Measurements from ENCODE around the gene EPPIN.

Gene EPPIN

DNA sequence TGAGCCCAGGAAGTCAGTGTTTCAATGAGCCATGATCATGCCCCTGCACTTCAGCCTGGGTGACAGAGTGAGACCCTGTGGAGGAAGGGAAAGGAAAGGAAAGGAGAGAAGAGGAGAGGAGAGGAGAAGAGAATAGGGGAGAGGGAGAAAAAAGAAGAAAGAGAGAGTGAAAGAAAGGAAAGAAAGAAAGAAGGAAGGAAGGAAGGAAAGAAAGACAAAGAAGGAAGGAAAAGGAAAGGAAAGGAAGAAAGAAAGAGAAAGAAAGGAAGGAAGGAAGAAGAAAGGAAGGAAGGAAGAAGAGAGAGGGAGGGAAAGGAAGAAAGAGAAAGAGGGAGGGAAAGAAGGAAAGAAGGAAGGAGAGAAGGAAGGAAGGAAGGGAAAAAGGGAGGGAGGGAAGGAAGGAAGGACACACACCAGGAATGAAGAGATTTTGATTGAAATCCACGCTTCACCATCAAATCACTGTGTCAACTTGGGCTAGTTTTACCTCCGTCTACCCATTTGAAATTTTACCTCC is 17.6 kb upstream of the EPPIN start:
- Mint-ChIP-seq H3K27ac (no peak overlapping the region), H3K4me3 (no peak overlapping the region), H3K9me3 (no peaks in the 10 kb centered on the region), H3K4me1 (no peaks in the 10 kb centered on the region), H3K27me3 (peaks cover 12% of the 10 kb centered on the region), H3K36me3 (no peaks in the 10 kb centered on the region)
- ATAC-seq (ENCODE audit: low read depth) (no peak), DNase-seq (ENCODE audit: low spot score in 2 of 2) (no peak)

DNA sequence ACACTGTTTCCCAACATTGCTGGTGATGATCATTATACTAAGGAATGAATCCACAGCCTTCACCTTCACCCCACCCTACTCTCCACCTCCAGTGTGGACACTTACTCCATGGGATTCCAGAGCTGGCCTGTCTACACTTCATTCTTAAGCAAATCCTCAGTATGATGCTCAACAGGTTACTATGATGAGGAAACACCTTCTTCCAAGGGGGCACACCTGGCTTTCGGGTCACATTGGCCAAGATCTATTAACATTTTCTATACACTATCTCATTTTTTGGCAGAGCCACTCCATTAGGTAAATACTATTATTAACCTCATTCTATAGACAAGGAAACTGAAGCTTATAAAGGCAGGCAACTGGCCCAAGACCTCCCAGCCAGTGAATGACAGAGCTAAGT is 8.0 kb upstream of the EPPIN start:
- H3K4me3 Mint-ChIP-seq, result no peak overlapping the region
- H3K27ac Mint-ChIP-seq, result no peak overlapping the region
- DNase-seq (ENCODE audit: low spot score in 2 of 2) (no peak), ATAC-seq (ENCODE audit: low read depth) (no peak)
- no peaks in the 10 kb centered on the region for H3K4me1 Mint-ChIP-seq
- peaks cover 3% of the 10 kb centered on the region for H3K9me3 Mint-ChIP-seq
- H3K27me3 Mint-ChIP-seq, result peaks cover 14% of the 10 kb centered on the region
- H3K36me3 Mint-ChIP-seq, result peaks cover 1% of the 10 kb centered on the region

DNA sequence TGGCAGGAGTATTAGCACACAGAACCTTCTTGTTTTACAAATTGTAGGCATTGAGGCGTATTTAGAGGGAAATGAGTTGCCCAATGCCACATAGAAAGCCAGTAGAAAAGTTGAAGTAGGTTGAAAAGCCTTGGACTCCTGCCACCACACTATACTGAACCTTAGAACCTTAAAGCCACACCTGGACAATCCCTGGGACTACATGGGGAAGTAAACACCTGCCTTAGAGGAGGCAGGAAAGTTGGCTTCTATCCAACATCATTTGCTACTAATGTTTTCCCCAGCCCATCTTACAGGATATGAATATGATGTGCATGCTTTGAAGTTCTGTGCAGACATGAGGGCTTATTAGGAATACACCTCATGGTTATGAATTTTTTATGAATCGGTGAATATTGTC is 5.3 kb upstream of the EPPIN start:
- Mint-ChIP-seq H3K36me3 (peaks cover 2% of the 10 kb centered on the region), H3K27ac (no peak overlapping the region), H3K9me3 (peaks cover 7% of the 10 kb centered on the region), H3K4me3 (no peak overlapping the region), H3K4me1 (no peaks in the 10 kb centered on the region), H3K27me3 (peaks cover 18% of the 10 kb centered on the region)
- no peak for ATAC-seq (ENCODE audit: low read depth)
- no peak for DNase-seq (ENCODE audit: low spot score in 2 of 2)

DNA sequence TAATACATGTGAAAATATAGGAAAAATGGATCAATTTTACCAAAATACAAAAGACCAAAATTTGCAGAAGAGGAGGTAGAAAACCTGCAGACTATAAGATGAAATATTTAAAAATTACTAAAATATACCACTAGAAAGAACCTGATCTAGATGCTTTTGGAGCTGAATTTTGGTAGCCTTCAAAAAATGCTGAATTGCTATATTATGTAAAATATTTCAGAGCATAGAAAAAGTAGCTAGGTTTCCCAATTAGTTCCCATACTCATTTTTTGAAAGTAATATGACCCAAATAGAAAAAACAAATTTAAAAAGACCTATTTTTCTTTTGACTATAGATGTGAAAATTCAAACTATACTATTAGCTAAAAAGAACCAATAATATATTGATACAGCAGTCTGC is 3.6 kb upstream of the EPPIN start:
- ATAC-seq (ENCODE audit: low read depth), result no peak
- H3K36me3 Mint-ChIP-seq, result peaks cover 2% of the 10 kb centered on the region
- no peaks in the 10 kb centered on the region for H3K4me1 Mint-ChIP-seq
- H3K27me3 Mint-ChIP-seq, result peaks cover 12% of the 10 kb centered on the region
- no peak for DNase-seq (ENCODE audit: low spot score in 2 of 2)
- H3K27ac Mint-ChIP-seq, result no peak overlapping the region
- H3K4me3 Mint-ChIP-seq, result no peak overlapping the region
- H3K9me3 Mint-ChIP-seq, result peaks cover 7% of the 10 kb centered on the region

DNA sequence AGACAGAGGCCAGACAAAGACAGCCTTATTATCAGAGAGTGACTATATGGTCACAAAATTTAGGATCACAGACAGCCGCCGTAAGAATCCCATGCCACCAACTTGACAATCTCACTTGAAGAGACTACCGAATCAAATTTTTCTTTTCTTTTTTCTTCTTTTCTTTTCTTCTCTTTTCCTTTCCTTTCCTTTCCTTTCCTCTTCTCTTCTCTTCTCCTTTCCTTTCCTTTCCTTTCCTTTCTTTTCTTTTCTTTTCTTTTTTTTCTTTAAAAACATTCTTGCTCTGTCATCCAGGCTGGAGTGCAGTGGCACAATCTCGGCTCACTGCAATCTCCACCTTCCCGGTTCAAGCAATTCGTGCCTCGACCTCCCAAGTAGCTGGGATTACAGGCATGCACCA is 1.2 kb upstream of the EPPIN start:
- Mint-ChIP-seq H3K36me3 (peaks cover 2% of the 10 kb centered on the region), H3K4me1 (no peaks in the 10 kb centered on the region), H3K27me3 (peaks cover 19% of the 10 kb centered on the region), H3K27ac (no peak overlapping the region), H3K4me3 (no peak overlapping the region), H3K9me3 (peaks cover 7% of the 10 kb centered on the region)
- DNase-seq (ENCODE audit: low spot score in 2 of 2), result no peak
- no peak for ATAC-seq (ENCODE audit: low read depth)

DNA sequence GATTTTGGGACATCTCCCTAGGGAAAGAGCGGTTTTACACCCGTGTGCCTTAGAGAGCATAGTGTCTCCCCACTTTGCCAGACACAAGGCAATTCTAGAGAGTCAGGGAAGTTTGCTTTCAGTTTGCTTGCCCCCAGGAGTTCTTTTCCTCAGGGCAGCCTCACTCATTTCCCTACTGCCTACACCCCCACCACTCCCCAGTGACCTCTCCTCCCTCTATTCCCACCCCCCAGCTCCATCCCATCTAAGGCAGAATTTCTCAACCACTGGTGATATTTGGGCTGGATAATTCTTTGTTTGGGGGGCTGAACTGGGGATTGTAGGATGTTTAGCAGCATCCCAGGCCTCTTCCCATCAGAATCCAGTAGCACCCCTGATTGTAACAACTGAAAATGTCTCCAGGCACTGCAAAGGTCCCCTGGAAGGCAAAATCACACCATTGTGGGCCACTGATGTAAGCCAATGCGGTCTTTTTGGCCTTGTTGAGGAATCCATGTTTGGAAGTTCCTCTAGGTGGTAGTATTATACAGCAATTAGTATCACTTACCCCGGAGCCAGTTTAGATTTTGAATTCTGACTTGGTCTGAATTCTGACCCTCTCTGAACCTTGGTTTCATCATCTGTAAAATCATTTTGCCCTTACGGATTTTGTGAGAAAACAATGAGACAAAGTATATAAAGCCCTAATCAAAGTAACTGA is 1.3 kb downstream of the EPPIN start:
- Mint-ChIP-seq H3K27ac (no peak overlapping the region), H3K4me1 (no peaks in the 10 kb centered on the region), H3K36me3 (peaks cover 2% of the 10 kb centered on the region), H3K4me3 (no peak overlapping the region), H3K27me3 (peaks cover 27% of the 10 kb centered on the region), H3K9me3 (peaks cover 9% of the 10 kb centered on the region)
- ATAC-seq (ENCODE audit: low read depth) (no peak), DNase-seq (ENCODE audit: low spot score in 2 of 2) (no peak)

DNA sequence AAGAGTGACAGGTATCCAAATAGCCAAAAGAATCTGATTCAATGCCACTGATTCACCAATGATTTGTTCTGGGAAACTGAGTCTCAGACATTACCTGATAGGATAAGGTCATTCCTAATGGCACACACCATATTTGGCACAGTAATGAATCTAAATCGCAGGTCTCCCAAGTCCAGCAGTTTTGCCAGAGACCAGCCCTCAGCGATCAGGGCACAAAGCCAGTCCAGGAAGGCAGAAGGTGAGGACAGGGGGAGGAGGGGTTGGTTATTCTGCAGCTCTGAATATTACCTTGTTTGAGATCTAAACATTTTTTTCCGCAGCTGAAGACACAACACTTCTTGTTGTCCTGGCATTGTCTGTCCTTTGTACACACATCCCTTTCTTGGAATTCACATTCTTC is 1.9 kb downstream of the EPPIN start:
- Mint-ChIP-seq H3K4me3 (no peak overlapping the region), H3K36me3 (peaks cover 2% of the 10 kb centered on the region), H3K9me3 (peaks cover 9% of the 10 kb centered on the region), H3K27me3 (peaks cover 27% of the 10 kb centered on the region), H3K4me1 (no peaks in the 10 kb centered on the region), H3K27ac (no peak overlapping the region)
- no peak for ATAC-seq (ENCODE audit: low read depth)
- no peak for DNase-seq (ENCODE audit: low spot score in 2 of 2)

DNA sequence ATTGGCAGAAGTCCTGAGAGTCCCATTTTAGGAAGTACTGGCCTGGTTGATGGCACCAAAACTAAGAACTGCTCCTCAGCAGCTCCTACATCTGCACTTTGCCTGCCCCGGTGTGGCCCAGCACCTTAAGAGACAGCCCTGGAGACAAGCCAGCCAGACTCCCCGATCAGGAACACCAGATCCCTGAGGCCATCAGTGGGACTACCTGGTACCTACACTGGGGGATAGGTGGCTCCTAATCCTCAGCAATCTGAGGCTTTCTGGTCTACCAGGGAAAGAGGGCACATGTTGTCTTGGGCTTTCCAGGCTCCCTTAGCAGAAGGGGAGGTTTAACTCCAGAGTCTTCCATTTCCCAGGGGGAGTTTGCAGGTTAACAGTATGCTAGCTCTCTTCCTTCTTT is 7.8 kb downstream of the EPPIN start, which contains the start of gene WFDC6:
WFDC6 (minus strand) TSS at position 101 of the 400 bp plus-strand sequence; CDS start at position 26, 75 bp downstream.
- no peak within 1 kb of the TSS for H3K27ac Mint-ChIP-seq
- H3K36me3 Mint-ChIP-seq, result peaks cover 1% of the 10 kb centered on the region

DNA sequence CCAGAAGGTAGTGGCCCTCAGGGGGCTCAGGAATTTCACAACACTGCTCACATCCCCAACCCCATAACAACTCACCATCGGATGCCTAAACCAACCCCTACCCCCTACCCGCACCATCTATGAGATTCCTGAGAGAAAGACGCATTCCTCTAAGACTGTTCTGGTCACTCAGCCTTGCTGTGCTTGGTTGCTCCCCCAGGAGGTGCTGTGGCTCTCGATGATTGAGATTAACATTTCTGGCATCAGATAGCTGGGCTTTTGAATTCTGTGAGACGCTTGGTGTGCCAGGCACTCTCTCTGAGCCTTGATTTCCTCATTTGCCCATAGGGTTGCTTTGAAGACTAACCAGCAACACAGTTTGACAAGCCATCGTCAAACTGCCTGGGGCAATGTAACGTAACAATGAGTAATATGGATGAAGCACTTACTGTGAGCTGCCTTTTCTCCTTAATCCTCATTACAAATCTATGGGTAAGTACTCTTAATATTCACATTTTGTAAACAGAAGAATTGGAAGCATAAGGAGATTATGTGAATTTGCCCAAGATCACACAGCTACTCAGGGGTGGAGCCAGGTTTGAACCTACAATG is 8.9 kb downstream of the EPPIN start:
- DNase-seq (ENCODE audit: low spot score in 2 of 2), result no peak

More for the DNA sequence above, 7.8 kb downstream of the EPPIN start, which contains the start of gene WFDC6:
- ATAC-seq (ENCODE audit: low read depth) (no peak), DNase-seq (ENCODE audit: low spot score in 2 of 2) (no peak)
- Mint-ChIP-seq H3K4me3 (no peak within 1 kb of the TSS), H3K4me1 (no peaks in the 10 kb centered on the region), H3K27me3 (peaks cover 25% of the 10 kb centered on the region), H3K9me3 (peaks cover 3% of the 10 kb centered on the region)

DNA sequence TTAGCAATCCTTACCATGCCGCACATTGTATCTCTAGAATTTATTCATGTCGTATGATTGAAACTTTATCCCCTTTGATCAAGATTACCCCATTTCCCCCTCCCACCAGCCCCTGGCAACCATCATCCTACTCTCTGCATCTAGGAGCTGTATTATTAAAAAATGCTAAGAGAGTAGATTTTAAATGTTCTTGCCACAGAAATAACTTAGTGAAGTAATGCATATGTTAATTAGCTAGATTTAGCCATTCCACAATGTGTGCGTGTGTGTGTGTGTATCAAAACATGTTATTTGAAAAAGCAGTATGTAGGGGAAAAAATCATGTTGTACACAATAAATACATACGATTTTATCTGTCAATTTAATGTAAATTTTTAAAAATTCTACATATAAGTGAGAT is 19.9 kb downstream of the EPPIN start:
- Mint-ChIP-seq H3K27me3 (peaks cover 18% of the 10 kb centered on the region), H3K36me3 (no peaks in the 10 kb centered on the region), H3K4me1 (no peaks in the 10 kb centered on the region), H3K4me3 (no peak overlapping the region), H3K27ac (no peak overlapping the region), H3K9me3 (no peaks in the 10 kb centered on the region)
- no peak for DNase-seq (ENCODE audit: low spot score in 2 of 2)
- no peak for ATAC-seq (ENCODE audit: low read depth)

More for the DNA sequence above, 8.9 kb downstream of the EPPIN start:
- Mint-ChIP-seq H3K36me3 (peaks cover 1% of the 10 kb centered on the region), H3K27me3 (peaks cover 22% of the 10 kb centered on the region), H3K4me3 (no peak overlapping the region), H3K9me3 (peaks cover 3% of the 10 kb centered on the region), H3K27ac (no peak overlapping the region), H3K4me1 (no peaks in the 10 kb centered on the region)
- no peak for ATAC-seq (ENCODE audit: low read depth)

DNA sequence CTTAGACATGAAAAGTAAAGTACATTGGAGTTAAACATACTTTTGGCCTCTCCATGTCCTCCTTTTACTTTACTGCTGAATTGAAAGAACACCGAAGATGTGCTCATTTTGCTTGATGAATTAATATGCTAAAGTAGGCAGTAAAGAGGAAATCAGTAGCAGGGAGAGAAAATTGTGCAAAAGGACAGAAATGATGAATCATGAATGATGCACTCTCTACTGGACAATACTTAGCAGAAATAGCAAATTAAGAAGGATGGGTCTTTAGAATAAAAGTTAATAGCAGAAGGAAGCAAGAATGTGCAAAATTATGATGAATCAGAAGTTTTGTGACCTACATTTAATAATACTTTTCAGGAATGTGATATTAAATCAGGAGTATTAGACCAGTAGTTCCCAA is 23.4 kb downstream of the EPPIN start:
- H3K36me3 Mint-ChIP-seq, result no peaks in the 10 kb centered on the region
- peaks cover 21% of the 10 kb centered on the region for H3K27me3 Mint-ChIP-seq
- no peaks in the 10 kb centered on the region for H3K9me3 Mint-ChIP-seq
- no peak overlapping the region for H3K27ac Mint-ChIP-seq
- H3K4me1 Mint-ChIP-seq, result no peaks in the 10 kb centered on the region
- DNase-seq (ENCODE audit: low spot score in 2 of 2) (no peak), ATAC-seq (ENCODE audit: low read depth) (no peak)
- no peak overlapping the region for H3K4me3 Mint-ChIP-seq

DNA sequence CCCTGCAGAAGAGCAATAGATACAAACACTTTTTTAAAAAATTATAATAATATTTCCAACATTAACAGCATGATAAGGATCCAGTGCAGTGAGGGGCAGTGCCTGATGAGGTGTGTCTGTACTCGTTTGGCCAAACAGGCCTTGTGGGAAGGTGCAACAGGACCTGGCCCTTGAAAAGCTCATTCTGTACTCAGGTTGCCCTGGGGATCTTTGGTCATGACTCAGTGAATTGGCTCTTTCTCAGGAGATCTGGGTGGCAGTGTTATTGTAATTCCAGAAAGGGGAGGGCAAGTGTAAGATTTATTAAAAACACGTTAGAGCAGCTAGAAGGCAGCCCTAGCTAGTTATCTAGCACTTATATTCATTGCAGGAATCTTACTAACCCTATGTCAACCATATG is 28.9 kb downstream of the EPPIN start:
- Mint-ChIP-seq H3K36me3 (no peaks in the 10 kb centered on the region), H3K4me1 (no peaks in the 10 kb centered on the region), H3K27ac (no peak overlapping the region), H3K27me3 (peaks cover 11% of the 10 kb centered on the region), H3K4me3 (no peak overlapping the region), H3K9me3 (peaks cover 2% of the 10 kb centered on the region)
- no peak for DNase-seq (ENCODE audit: low spot score in 2 of 2)
- no peak for ATAC-seq (ENCODE audit: low read depth)

DNA sequence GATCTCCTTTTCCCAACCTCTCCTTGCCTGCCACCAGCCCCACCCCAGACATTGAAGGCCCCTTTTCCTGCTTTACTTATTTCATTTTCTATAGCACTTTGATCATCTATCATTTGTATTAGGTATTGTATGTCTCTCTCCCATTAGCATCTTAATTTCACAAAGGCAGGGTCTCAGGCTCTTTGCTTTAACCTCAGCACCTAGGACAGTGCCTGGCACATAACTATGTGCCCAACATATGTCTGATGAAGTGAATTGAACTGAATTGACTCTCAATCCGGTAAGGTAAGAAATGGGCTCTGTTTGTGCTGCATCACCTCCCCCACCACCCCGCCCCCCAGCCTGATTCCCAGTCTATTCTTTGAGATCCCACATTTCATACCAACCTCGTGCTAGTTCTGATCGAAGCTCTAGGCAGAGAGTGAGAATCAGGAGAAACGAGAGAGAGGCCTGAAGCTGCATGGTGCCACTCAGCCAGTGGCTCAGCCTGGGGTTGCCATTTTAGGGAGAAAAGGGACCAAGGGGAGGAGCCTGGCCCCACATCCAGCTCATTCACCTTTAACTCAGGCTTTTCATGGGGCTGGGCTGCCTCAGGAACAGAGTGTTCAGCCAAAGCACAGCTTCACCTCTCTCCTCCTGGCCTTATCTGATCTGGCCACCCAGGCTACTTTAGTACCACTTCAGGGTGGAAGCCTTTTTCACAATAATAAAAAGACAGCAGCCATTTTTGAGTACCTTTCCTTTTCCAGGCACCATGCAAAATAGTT is 31.9 kb downstream of the EPPIN start, which contains the start of gene SPINT3:
SPINT3 (minus strand) TSS at position 476 of the 767 bp plus-strand sequence; CDS start at position 462, 14 bp downstream.
- H3K27ac Mint-ChIP-seq, result no peak within 1 kb of the TSS
- H3K4me1 Mint-ChIP-seq, result no peaks in the 10 kb centered on the region
- no peak for DNase-seq (ENCODE audit: low spot score in 2 of 2)
- H3K27me3 Mint-ChIP-seq, result peaks cover 12% of the 10 kb centered on the region
- no peaks in the 10 kb centered on the region for H3K36me3 Mint-ChIP-seq
- no peak for ATAC-seq (ENCODE audit: low read depth)
- H3K9me3 Mint-ChIP-seq, result peaks cover 2% of the 10 kb centered on the region
- no peak within 1 kb of the TSS for H3K4me3 Mint-ChIP-seq

DNA sequence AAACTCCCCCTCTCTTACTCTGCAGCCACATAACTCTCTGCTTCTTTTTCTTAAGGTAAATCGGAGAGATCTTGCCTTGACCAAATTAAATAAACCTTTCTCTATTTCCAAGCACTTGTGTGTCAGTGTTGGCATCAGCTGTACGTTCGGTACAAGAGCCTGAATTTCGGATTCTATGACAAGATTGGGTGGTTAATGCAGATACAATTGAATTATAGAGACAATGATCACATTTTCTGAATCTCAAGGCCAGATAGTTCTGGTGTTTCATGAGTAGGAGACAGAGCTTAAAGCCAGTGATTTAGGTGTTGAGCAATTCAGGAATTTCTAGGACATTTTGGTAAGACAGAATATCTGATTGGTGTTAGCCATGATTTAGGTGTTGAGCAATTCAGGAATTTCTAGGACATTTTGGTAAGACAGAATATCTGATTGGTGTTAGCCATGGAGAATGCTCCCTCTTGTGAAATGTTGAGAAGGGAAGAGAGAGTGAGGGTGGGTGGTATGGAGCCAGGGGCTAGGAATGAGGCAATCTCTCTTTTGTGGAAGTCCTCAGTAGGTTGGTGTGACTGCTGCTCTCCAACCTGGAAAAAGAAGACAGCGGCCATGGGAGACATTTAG is 36.8 kb downstream of the EPPIN start:
- peaks cover 17% of the 10 kb centered on the region for H3K27me3 Mint-ChIP-seq
- H3K9me3 Mint-ChIP-seq, result no peaks in the 10 kb centered on the region
- no peak overlapping the region for H3K27ac Mint-ChIP-seq
- H3K4me3 Mint-ChIP-seq, result no peak overlapping the region
- ATAC-seq (ENCODE audit: low read depth) (no peak), DNase-seq (ENCODE audit: low spot score in 2 of 2) (no peak)
- H3K36me3 Mint-ChIP-seq, result no peaks in the 10 kb centered on the region
- H3K4me1 Mint-ChIP-seq, result peaks cover 6% of the 10 kb centered on the region

Measured in memory B cell (primary cell).